Right renal cortex interstitium (tissue), 3 donors: ENCODE results near the gene GIMAP5. TPM values are rescaled to one million over a fixed set of nuclear protein-coding genes. Genes with fewer than 3 reads are reported as not detected.

Source experiments
- DNase-seq, 3 donors: peaks; one replicate each; pipeline ENCODE4 v3.0.0-alpha.2; 2013; ENCODE audit warnings: low read depth in 3 of 3, low spot score in 2 of 3
- polyA plus RNA-seq, 3 donors: library from polyadenylated mRNA; unstranded; fragments of 120-200 nt; gene quantifications; one replicate each; pipeline ENCODE4 v1.2.1, GENCODE V29; 2013; ENCODE audit not compliant: insufficient read length in 3 of 3

Gene GIMAP5
- polyA plus RNA-seq: 1 to 10 TPM; 5.9 to 7.3 (median 6.9) TPM

DNA sequence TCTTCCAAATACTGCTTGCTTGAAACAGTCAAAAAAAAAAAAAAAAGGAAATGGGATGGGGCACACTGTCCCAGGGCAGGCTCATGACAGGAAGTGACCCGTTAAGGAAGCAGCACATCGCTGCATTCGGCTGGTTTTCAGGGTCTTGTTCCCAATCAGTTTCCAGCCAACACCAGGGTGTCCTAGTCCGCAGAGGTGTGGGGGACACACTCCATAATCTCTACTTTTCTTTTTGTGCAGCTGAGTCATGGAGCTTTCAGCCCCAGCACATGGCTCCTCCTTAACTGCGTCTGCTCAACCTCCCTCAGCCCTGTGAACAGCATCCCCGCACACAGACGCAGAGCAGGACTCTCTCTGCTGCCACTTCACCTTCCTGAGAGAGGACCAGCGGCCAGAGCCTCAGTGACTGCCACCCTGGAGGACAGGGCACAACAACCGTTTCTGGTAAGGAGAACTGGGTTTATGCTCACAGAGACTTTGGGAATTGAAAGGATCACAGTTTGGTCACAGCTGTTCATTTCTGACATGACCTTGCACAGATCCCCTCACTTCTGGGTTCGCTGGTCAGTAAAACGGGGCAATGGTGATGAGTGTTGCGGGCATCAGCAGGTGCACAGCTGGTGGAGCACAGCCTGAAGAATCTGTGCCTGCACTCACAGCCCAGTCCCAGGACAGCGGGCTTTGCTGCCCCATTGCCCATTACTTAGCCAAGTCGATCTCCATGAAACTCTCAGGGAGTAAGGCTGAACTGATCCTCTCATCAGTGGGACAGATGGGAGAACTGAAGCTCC, at the start of gene GIMAP5:
Gene GIMAP5 (plus strand): TSS at position 154 of the 791 bp plus-strand sequence. CDS start 3,467 bp downstream, outside the sequence.
- DNase-seq: no peak

DNA sequence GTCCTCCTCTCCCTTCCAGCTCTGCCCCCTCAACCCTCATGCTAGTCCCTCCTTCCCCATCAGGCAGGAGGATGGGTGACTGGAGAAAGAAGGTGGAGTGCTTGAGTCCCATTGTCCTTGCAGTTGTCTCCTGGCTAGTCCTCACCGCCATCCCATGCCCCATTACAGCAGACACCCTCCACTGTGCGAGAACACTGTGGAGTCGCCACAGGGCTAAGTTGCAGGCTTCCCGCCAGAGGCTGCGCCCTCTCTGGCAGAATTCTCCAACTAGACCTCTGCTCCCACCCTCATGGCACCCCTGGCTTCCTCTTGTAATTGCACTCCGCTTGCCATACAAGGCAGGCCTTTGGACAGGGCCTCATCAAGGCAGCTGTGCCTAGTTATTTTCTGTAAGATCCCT, 48.6 kb upstream of the GIMAP5 start:
- no peak for DNase-seq

DNA sequence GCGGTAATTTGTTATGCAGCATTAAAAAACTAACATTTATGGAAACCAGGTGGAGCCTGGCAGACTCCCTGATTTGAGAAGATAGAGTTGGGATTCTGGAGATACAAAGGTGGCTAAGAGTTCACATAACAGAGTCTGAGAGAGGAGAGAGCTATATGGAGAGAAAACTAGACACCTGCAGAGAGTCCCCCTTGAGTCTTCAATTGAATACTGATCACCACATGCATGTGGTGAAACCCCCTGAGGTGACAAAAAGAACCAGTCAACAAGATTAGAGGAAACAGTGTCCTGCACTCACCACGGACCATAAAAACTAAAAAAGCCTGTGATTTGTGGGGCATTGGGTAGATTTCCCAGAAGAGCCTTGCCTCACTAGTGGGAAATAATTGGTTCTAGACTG, 41.6 kb upstream of the GIMAP5 start:
- DNase-seq: no peak

DNA sequence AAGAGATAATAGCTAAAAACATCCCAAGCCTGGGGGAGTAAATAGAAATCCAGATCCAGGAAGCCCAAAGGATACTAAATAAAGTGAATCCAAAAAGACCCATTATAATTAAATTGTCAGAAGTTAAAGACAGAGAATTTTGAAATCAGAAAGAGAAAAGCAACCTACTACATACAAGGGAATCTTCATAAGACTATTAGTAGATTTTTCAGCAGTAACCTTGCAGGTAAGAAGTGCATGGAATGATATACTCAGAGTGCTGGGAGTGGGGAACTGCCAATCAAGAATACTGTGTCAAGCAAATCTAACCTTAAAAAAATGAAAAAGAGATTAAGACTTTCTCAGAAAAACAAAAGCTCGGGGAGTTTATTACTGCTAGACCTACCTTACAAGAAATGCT, 34.0 kb upstream of the GIMAP5 start:
- no peak for DNase-seq

DNA sequence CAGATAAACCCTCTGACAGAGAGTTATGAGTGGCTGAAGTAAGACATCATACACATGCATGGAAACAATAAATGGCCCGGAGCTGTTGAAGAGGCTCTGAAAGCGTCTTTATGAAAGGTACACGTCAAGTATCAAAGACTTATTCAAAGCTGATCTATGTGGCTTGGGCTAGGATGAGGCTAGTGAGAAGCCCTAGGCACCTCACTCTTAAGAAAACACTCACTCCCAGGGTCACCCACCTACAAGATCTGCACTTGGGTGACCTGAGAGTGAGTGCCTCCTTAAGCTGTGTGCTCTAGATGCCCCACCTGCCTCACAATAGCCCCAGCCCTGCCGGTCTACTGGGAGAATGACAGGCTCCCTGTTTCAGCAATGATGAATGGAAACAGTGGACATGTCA, 21.9 kb upstream of the GIMAP5 start:
- no peak for DNase-seq

DNA sequence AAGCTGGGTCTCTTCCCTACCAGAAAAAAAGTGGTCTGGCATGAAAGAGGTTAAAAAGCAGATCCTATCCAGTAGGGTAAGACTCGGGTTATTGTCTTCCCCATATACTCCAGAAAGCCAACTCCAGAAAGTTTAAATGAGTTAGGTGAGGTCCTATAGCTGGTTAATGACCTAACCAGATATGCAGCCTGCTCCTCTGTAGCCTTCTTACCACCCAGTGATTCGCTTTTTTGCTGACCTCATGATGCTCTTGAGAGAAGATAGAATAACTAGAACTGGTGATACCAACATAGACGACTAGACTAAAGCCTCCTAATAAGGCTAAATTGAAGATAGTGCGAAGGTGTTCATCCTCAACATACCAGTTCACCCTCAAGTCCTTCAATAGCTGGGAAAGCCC, 21.5 kb upstream of the GIMAP5 start:
- DNase-seq: no peak

DNA sequence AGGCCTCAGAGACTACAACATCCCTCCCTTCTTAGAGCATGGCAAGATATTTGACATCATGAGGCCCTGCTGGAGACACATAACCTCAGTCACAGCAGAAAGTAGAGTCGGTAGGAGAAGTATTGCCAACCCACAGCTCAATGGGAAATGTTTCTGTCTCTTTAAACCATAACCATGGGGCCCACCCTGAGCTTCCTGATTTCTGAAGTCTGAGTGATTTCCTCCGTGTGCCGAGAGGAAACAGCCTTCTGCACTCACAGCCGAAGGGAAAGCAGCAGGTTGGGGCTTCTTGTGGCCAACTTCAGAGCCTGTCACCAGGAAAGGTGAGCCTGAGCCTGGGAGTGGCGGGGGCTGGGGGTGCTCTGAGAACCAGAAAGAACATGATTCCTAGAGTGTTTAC, 20.9 kb upstream of the GIMAP5 start, which contains the start of gene GIMAP1:
Gene GIMAP1 (plus strand): TSS at position 246 of the 400 bp plus-strand sequence. CDS start 2,435 bp downstream, outside the sequence.
- no peak for DNase-seq

DNA sequence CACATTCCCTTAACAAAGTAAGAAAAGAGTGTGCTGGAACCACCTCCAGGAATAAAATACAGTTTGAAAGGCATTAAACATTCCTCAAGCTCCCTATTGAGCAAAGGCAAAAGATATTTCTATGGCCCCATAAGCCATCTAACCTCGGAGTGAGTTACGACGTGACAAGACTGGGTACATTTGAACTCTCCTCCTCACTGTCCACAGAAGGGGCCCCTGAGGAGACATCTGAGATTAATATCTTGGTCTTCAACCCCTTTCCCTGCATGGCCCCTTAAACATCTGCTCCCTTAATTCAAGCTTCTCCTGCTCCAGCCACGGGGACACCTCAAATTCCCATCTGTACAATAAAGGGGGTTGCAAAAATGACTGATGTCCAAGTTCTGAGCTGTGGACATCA, 20.3 kb upstream of the GIMAP5 start:
- DNase-seq: no peak

DNA sequence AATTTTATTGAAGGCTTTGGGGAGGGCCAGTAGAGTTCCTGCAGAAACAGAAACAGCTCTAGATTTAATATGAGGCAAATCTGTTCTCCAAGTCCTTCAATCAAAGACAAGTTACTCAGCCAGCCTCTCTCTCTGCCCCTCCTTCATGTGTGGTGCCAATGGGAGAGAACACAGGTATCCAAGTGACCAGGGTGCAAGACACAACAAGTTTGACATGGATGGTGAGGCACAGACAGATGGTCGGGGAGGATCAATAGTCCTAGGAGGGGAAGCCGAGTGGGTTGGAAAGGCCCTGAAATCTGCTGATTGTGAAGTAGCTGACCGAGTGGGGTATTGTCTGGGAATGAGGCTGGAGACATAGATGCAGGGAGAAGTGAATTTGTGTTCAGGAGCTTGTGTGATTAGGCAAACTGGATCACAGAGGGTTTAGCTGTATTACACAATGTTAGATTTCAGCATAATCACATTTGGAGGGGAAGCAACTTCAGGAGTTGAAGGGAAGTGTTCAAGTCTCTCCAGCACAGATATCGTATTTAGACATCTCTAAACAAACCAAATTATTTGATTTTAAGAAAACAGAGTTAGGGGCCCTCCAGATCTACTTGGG, 19.3 kb upstream of the GIMAP5 start:
- DNase-seq: no peak

DNA sequence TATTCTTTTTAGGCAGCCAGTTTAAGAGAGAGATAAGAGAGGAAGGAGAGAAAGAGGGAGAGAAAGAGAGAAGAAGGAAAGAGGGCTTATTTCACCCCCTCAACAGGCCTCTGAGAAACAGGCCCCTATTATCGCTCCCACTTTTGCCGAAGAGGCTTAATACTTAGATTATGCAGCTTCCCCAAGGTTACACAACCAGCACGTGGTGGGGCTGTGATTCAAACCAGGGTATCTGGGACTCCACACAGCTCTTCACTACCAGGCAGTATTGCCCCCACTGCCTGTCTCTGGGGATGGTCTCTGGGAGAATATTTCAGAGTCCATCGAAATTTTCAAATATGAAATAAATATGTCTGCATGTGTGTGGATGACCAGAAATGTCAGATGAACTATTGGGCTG, 17.8 kb upstream of the GIMAP5 start:
- DNase-seq: no peak

DNA sequence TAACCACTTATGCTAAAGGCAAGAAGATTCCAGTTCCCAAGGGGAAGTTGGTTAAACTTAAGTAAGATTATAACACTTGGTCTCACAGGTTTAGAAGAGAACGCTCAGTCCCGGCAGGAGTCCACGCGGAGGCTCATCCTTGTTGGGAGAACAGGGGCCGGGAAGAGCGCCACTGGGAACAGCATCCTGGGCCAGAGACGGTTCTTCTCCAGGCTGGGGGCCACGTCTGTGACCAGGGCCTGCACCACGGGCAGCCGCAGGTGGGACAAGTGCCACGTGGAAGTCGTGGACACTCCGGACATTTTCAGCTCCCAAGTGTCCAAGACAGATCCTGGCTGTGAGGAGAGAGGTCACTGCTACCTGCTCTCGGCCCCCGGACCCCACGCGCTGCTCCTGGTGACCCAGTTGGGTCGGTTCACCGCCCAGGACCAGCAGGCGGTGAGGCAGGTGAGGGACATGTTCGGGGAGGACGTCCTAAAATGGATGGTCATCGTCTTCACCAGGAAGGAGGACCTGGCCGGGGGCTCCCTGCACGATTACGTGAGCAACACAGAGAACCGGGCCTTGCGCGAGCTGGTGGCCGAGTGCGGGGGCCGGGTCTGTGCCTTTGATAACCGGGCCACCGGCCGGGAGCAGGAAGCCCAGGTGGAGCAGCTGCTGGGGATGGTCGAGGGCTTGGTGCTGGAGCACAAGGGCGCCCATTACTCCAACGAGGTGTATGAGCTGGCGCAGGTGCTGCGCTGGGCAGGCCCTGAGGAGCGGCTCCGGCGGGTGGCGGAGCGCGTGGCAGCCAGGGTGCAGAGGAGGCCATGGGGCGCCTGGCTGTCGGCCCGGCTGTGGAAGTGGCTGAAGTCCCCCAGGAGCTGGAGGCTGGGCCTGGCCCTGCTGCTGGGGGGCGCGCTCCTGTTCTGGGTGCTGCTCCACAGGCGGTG, 17.0 kb upstream of the GIMAP5 start:
- DNase-seq: no peak

DNA sequence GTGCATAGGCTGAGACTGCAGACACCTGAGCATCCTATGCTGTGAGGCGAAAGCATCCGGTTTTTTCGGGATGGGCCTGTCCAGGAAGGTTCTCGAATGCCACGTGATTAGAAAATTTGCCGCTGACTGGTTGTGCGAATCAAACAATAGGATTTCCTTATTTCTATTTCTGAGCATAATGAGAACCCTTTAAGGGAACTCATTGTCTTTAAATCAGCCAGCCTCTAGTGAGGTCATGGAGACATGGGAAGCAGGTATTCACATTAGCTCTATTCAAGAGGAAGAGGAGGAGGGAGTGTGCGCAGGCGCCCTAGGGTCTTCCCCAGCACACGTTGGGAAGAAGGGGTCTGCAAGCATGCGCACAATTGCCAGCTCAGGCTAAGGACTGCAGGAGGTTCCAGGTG, 15.2 kb upstream of the GIMAP5 start:
- no peak for DNase-seq

DNA sequence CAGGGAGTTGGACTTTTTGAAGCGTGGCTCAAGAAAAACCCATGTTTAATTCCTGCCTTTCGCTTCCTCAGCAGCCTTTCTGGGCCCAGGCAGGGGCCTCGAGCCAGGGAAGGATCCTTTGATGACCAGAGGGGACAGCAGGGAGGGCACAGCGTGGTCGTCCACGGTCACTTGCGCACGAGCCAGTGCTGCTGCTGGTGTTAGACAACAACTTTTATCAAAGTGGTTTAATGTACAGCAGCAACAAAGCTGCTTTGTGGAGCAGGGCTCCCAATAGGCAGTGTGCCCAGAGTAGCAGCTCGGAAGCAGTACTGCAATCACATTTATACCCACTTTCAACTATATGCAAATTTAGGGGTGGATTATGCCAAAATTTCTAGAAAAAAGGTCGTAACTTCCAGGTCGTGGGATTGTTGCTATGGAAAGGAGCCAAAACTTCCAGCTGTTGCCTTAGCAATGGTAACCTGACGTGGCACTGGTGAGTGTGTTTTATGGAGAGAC, 14.7 kb upstream of the GIMAP5 start:
- no peak for DNase-seq

DNA sequence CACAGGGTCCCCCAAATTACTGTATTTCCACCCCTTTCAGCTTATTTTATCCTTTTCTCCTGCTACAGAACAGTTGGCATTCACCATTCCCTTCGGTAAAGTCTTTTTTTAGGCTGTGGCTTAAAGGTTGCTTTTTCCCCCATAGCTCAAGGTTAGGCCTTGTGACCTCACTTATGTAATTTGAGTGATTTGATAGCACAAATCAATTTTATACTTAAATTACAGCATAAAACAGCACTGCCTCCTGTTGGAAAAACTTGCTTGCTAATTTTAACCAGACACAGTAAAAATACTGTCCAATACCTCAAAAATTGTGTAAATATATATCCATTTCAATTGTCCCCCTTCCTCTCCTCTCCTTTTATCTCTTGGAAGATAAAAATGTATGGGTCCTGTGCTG, 13.8 kb upstream of the GIMAP5 start:
- DNase-seq: no peak

DNA sequence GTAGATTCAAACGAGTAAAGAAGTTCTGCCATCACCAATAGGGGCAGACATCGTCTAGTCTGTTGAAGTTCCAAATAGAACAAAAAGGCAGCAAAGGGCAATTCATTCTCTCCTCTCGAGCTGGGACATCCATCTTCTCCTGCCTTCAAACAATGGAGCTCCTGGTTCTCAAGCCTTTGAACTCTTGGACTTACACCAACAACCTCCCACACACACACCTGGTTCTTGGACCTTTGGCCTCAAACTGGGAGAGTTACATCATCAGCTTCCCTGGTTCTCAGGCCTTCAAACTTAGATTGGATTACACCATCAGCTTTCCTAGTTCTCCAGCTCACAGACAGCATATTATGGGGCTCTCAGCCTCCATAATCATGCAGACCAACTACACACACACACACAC, 9.8 kb upstream of the GIMAP5 start:
- no peak for DNase-seq

DNA sequence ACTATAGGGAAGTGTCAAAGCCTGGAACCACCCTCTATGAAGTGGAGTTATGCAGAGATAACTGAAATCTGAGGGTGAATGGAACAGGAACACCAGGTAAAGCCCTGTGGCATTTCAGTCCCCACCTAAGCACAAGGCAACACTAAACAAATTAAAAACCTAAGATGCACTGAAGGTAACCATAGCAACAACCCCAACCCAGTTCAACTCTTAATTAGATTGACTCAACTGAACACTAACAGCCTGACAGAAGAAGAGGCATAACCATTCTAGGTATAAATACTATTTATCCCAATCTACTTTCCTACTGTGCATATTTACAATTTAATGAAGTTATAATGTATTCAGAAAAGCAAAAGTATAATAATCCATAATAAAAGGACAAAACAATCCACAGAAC, 9.2 kb upstream of the GIMAP5 start:
- no peak for DNase-seq

DNA sequence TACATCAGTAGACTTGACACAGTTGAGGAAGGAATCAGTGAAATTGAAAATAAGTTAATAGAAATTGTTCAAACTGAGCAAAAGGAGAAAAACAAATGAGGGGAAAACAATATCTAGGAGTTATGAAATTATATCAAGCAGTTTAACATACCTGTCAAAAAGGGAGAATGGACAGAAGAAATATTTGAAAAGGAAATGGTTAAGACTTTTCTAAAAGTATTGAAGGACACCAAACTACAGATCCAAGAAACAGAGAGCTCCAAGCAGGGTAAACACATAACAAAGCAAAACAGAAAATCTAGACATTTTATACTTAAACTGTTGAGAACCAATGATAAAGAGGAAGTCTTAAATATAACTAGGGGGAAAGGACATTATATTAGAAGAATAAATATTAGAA, 8.6 kb upstream of the GIMAP5 start:
- no peak for DNase-seq

DNA sequence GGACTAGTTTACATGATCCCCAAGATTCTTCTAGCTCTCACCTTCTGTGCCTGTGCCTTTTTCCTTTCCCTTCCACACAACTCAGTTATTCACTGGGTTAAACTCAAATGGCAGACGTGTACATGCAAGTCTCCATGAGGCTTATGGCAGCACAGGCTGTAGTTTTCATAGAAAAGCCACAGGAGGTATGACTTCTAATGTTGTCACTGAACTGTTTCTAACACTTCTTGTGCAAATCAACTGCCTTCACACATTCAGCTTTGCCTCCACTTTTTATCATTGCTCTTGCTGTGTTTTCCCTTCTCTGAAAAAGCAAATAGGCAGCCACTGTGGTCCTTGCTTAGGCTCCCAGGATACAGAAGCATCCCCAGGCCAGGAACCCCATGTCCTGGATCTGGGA, 5.3 kb upstream of the GIMAP5 start:
- no peak for DNase-seq

DNA sequence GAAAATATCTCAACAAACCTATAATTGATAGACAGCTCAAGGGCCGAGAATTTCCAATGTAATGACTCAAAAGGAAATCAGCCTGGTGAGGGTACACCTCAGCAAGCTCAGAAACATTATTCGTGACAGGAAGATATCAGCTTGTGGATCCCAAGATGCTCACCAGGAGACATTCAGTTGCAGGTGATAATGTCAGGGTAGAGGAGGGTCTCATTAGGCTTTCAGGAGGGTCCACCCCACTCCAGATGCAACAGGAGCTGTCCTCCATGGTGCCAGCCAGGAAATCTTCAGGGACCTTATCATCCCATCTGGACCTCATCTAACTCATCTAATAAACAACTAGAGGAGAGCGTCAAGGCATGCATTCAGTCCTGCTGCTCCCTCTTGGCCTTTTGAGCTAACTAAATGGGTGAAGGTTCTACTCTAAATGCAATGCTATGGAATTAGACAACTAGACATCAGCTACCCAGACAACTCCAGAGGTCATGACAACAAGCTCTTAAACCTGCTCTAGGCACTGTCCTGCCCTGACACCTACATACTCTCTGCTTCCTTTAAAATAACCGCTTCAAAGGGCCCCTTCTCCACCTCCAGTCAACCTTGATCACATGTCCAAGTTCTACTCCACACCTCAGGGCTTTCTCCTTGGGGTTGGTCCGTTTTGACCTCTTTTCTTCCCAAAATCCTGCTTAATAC, 4.3 kb upstream of the GIMAP5 start:
- DNase-seq: no peak

DNA sequence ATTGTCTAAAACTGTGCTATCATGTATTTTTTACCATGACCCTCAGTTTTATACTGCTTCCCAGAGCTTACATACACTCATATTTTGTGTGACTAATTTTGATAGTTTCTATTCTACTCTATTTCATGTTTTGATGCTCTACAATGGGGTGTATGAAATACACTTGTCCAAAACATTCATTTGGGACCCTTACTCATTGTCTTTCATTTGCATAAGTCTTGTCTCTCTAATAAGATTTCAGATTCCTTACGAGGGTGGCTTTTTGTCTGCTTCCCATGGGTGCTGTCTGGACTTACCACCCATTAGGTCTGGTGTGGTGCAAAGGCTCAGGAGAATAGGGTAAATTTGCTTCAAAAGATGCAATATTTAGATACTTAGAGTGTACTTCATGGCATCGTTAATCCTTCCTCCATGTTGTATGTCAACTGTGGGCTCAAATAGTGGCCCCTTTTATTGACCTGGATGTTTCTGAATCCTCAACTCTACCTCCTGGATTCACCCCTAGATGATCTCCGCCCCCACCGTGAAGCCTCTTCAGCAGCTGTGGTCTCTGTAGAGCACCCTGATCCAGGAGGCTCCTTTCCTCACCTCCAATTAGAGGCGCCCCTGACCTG, 3.6 kb upstream of the GIMAP5 start:
- no peak for DNase-seq
